Activated T-cell treated with anti-CD3 and anti-CD28 coated beads for 4 hours (primary cell): ENCODE measurements around the gene PRSS56.

Experiments
- DNase-seq: peaks from one replicate; pipeline ENCODE4 v3.0.0-alpha.2; 2020

Gene PRSS56

GRCh38 chr2:232486558-232487384, 33.4 kb upstream of the PRSS56 start:
- DNase-seq, result no peak

GRCh38 chr2:232487385-232488096, 32.6 kb upstream of the PRSS56 start, which contains the start of gene ECEL1:
TSS of gene ECEL1 (minus strand) at chr2:232487834. CDS start at chr2:232486653, 1,181 bp downstream.
- no peak for DNase-seq

- DNase-seq, result no peak
Observed at GRCh38 chr2:232488097-232488711, 32.0 kb upstream of the PRSS56 start.

GRCh38 chr2:232488721-232489300, 31.4 kb upstream of the PRSS56 start:
- no peak for DNase-seq

GRCh38 chr2:232489516-232490220, 30.5 kb upstream of the PRSS56 start:
- no peak for DNase-seq

GRCh38 chr2:232490221-232491138, 29.7 kb upstream of the PRSS56 start:
- no peak for DNase-seq

- no peak for DNase-seq
Observed at GRCh38 chr2:232491139-232491780, 28.9 kb upstream of the PRSS56 start.

- DNase-seq, result no peak
Observed at GRCh38 chr2:232492236-232492848, 27.8 kb upstream of the PRSS56 start.

GRCh38 chr2:232492963-232493700, 27.1 kb upstream of the PRSS56 start:
- DNase-seq, result no peak

- DNase-seq, result no peak
Observed at GRCh38 chr2:232493701-232494474, 26.3 kb upstream of the PRSS56 start.

- DNase-seq, result no peak
Observed at GRCh38 chr2:232494542-232494941, 25.6 kb upstream of the PRSS56 start.

GRCh38 chr2:232495292-232495691, 24.9 kb upstream of the PRSS56 start:
- no peak for DNase-seq

GRCh38 chr2:232496501-232497270, 23.5 kb upstream of the PRSS56 start:
- no peak for DNase-seq

- DNase-seq, result no peak
Observed at GRCh38 chr2:232497348-232497747, 22.8 kb upstream of the PRSS56 start.

GRCh38 chr2:232498452-232498851, 21.7 kb upstream of the PRSS56 start:
- no peak for DNase-seq

GRCh38 chr2:232501331-232501771, 18.8 kb upstream of the PRSS56 start:
- DNase-seq, result no peak

GRCh38 chr2:232501794-232502390, 18.3 kb upstream of the PRSS56 start:
- DNase-seq, result no peak

- no peak for DNase-seq
Observed at GRCh38 chr2:232502511-232502910, 17.7 kb upstream of the PRSS56 start.
